Upper lobe of left lung (tissue), 4 donors: ENCODE data around the gene SLC4A2.

Source experiments
- POLR2A ChIP-seq, 4 donors: fragments of 450-650 bp; IDR thresholded peaks; one replicate each; pipeline ENCODE4 v1.5.1; 2016 to 2017; ENCODE audit warnings: antibody characterized with exemption in 4 of 4, mild to moderate bottlenecking in 2 of 4
- TF ChIP-seq, protein P1 (sequence below), 6 experiments: fragments of 450-650 bp in 4 of 6; fragments of 200-600 bp in 2 of 6; sonication (generic) in 2 of 6; IDR thresholded peaks; one replicate each; pipeline ENCODE4 v1.5.1; 2016 to 2019; ENCODE audit warnings: antibody characterized with exemption in 6 of 6

GRCh38 chr7:151017370-151017952, 41.9 kb upstream of the SLC4A2 start:
- TF ChIP-seq, protein P1, sequence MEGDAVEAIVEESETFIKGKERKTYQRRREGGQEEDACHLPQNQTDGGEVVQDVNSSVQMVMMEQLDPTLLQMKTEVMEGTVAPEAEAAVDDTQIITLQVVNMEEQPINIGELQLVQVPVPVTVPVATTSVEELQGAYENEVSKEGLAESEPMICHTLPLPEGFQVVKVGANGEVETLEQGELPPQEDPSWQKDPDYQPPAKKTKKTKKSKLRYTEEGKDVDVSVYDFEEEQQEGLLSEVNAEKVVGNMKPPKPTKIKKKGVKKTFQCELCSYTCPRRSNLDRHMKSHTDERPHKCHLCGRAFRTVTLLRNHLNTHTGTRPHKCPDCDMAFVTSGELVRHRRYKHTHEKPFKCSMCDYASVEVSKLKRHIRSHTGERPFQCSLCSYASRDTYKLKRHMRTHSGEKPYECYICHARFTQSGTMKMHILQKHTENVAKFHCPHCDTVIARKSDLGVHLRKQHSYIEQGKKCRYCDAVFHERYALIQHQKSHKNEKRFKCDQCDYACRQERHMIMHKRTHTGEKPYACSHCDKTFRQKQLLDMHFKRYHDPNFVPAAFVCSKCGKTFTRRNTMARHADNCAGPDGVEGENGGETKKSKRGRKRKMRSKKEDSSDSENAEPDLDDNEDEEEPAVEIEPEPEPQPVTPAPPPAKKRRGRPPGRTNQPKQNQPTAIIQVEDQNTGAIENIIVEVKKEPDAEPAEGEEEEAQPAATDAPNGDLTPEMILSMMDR (IDR thresholded peaks at IDR 0.05): no peak
- no peak for TF ChIP-seq POLR2A (IDR thresholded peaks at IDR 0.05)
